SKM-1 (cell line): ENCODE measurements around the gene FHAD1.

Source experiments
- DNase-seq: peaks from one replicate; lab custom pipeline; 2025; ENCODE audit not compliant: unreplicated experiment; lab: John Stamatoyannopoulos, UW

The FHAD1 gene

GRCh38 chr1:15246960-15247614, at the start of gene FHAD1:
Gene FHAD1, plus strand, starts transcription at chr1:15247223. Its CDS starts 4,562 bp downstream, at chr1:15251785.
- DNase-seq: no peak

GRCh38 chr1:15197591-15198447, 49.2 kb upstream of the FHAD1 start:
- no peak for DNase-seq

GRCh38 chr1:15198684-15199083, 48.3 kb upstream of the FHAD1 start:
- no peak for DNase-seq

DNA sequence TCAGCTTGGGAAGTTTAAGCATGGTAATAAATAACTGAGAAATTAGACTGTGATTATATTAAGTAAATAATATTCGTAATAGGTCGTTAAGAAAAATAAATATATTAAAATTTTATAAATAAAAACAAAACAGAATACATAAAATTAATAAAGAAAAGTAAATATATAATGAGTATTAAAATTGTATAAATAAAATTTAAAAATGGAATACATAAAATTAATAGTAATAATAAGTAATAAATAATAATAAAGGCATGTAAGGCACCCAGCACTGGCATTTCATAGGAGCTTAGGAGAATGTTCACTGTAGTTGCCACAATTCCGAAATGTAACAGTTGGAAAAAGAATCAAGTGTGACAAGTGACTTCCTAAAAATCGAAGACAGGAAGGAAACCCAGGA, 45.8 kb upstream of the FHAD1 start:
- no peak for DNase-seq

- DNase-seq: no peak
These were observed 45.0 kb upstream of the FHAD1 start for GRCh38 chr1:15201849-15202551.

DNA sequence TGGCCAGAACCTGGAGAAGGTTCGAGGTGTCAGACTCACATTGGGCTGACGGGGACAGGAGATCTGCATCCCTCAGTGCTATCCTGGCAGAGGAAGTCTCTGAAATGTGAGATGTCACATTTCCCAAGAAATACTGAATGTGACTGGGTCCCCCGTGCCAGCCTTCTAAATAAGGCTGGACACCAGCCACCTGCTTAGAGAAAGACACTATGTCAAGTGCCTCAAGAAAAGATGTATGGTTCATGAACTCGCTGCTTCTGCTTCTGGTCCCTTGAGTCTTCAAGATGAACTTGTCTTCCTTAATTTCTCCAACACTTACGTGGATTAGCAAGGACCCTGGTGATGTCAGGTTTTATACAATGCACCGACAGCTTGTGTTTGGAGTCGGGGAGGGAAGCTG, 42.1 kb upstream of the FHAD1 start:
- no peak for DNase-seq

DNA sequence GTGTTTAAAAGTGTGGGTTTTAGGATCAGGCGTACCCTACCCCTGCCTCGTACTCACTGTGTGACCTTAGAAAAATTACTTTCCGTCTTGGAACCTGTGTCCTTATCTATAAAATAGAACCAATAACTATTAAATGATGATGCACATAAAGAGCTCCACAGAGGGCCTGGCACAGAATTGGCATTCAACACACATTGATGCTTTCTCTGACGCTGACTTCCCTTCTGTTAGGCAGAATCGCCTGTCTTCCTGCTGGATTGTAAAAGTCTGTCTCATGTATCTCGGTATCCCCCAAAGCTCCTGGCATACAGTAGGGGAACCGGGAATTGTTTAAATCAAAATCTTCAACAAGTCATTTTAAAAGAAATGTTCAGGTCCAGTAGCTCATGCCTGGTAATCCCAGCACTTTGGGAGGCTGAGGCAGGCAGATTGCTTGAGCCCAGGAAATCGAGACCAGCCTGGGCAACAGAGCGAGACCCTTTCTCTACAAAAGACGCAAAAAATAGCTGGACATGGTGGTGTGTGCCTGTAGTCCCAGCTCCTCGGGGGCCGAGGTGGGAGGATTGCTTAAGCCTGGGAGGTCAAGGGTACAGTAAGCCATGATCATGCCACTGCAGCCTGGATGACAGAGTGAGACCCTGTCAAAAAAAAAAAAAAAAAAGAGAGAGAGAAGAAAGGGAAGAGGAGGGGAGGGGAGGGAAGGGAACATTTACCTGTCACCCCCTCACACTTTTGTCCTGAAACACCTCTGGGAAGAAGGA, 41.3 kb upstream of the FHAD1 start:
- DNase-seq: no peak

- no peak for DNase-seq
These were observed 40.5 kb upstream of the FHAD1 start for GRCh38 chr1:15206418-15207030.

DNA sequence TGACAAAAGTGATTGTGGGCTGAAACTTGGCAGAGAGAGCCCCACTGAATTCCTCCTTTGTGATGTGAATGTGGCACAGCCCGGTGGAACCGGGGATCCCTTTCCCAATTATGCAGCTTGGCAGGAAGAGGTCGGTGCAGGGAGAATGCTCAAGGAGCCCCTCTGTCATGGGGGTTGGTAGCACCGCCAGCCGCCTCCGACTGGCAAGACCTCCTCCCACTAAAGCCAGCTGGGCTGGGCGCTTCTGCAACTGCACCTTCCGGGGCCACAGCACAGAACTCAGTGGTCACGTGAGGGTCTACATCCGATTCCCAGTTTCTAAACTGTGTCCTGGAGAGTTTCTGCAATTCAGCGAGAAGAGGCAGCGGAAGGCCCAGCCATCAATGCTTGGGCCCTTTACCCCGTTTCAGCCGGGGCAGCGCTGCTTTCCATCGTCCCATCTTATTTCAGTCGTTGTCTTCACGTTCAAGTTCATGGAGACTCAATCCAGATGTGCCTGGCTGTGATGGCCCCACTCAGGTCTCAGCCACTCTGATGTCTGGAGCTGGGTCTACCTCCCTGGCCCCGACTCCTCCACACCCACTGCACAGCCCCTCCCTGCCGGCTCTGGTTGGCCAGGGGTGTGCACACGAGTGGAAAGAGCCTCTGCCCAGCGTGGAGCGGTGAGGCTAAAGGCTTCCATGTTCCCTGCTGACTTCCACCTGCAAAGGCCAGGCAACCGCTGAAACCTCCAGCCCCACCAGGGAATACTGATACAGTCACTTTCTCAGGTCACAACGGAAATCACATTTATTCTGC, 39.8 kb upstream of the FHAD1 start:
- DNase-seq: no peak

DNA sequence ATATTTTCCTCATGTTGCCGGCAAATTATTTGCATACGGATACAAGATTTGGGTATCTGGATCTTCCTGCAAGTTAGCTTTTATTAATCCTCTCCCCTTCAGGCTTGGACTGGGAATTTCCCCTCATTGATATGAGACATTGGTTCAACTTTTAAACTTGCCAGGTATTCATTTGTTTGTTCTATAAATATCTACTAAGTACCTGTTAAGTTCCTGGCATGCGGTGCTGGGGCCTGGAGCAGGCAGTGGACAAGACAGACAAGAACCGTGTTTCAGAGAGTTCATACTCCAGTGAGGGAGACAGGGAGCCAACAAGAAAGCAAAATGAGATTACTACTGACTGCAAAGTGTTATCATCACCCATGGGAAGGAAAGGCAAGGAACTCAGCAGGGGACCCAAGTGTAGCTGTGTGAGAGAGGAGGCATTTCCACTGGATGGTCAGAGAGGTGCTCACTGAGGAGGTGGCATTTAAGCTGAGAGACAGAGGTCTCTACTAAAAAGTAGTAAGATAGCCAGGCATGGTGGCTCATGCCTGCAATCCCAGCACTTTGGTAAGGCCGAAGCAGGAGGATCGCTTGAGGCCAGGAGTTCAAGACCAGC, 39.1 kb upstream of the FHAD1 start:
- DNase-seq: no peak

GRCh38 chr1:15210651-15211375, 36.2 kb upstream of the FHAD1 start:
- DNase-seq: no peak

DNA sequence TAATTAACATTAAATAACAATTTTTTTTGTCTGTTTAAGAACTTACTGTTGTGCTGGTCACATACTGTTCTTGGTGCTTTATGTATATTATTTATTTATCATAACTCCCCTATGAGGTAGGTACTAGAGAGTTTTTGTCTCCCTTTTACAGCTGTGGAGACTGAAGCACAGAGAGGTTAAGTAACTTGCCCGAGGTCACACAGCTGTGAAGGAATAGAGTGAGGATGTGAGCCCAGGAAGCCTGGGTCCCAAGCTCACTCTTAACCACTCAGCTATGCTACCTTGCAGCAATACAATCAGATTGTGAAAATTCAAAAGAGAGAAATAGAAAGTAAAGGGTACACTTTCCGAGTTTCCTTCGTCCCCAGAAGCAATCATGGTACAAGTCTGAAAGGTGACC, 35.6 kb upstream of the FHAD1 start:
- no peak for DNase-seq

GRCh38 chr1:15212216-15212953, 34.6 kb upstream of the FHAD1 start:
- DNase-seq: no peak

DNA sequence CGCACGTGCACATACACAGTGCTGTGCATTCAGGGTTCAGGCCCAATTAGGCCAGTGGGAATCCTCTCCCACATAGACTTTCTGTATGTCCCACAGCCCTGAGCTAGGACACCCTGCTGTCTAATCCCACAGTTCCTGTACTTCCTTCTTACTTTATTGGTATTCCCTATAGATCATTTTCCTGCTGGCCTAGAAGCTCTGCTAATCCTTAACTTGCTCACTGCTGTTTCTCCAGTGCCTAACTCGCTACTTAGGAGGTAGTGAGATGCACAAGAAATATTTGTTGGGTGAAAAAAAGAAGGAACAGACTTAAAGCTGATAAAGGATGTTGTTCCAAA, 34.1 kb upstream of the FHAD1 start:
- DNase-seq: no peak

GRCh38 chr1:15213341-15213821, 33.6 kb upstream of the FHAD1 start:
- DNase-seq: no peak

DNA sequence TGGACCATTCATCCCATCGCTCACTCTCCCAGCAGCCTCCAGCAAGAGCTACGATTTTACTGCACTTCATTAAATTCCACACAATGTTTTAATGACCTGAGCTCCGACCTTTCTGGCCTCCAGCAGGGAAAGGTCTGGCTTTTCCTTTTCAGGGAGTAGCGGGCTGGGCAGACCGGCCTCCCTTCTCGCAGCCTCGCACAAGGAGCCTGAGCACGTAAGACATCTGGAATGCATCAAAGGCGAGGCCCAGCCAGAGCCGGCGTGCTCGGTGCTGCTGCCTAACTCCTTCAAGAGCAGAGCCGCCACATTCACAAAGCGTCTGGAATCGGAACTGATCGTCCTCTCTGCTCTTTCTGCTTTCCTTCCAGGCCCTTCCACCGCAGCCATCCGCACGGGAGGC, 32.5 kb upstream of the FHAD1 start:
- no peak for DNase-seq

GRCh38 chr1:15215116-15215515, 31.9 kb upstream of the FHAD1 start:
- DNase-seq: no peak

DNA sequence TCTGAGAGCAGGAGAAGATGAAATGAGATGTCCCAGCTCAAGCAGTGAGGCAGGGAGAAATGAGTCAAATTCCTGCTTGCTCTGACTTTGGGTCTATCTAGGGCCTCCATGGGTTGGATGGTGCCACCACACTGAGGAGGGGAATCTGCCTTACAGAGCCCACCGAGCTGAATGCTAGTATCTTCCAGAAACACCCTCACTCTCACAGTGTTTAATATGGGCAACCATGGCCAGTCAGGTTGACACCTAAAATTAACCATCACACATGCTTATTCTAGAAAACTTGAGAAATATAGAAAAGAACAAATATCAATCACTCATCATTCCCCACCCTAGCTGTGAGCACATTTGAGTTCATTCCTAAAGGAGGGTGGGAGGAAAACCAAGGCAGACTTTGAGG, 29.4 kb upstream of the FHAD1 start:
- DNase-seq: no peak
